Uterus (tissue), 4 donors: ENCODE measurements around the gene PEPD. TPM values are rescaled to one million over a fixed set of nuclear protein-coding genes. Genes with fewer than 3 reads are reported as not detected.

ENCODE experiments used
- DNase-seq, 2 donors: peaks; one replicate each; pipeline ENCODE4 v3.0.0-alpha.2; 2019 to 2020
- H3K27ac ChIP-seq, 2 donors: fragments of 200-600 bp; sonication (generic); 1 replicate in 1 of 2; 2 replicates in 1 of 2; pipeline ENCODE4 v1.5.1; 2016 to 2018
- H3K27me3 ChIP-seq, 2 donors: fragments of 200-600 bp; sonication (generic); one replicate each; pipeline ENCODE4 v1.5.1; 2018 to 2019; ENCODE audit warnings: control low read depth in 1 of 2
- H3K36me3 ChIP-seq, 2 donors: fragments of 200-600 bp; sonication (generic); one replicate each; pipeline ENCODE4 v1.5.1; 2019; ENCODE audit warnings: control low read depth in 1 of 2
- H3K4me1 ChIP-seq, 2 donors: fragments of 200-600 bp; sonication (generic); one replicate each; pipeline ENCODE4 v1.5.1; 2018 to 2019; ENCODE audit warnings: control low read depth in 1 of 2
- H3K4me3 ChIP-seq, 2 donors: fragments of 200-600 bp; sonication (generic); 1 replicate in 1 of 2; 2 replicates in 1 of 2; pipeline ENCODE4 v1.5.1; 2018 to 2019; ENCODE audit warnings: mild to moderate bottlenecking in 1 of 2
- H3K9me3 ChIP-seq, 2 donors: fragments of 200-600 bp; sonication (generic); one replicate each; pipeline ENCODE4 v1.5.1; 2019; ENCODE audit warnings: control low read depth in 1 of 2
- CTCF ChIP-seq, 4 experiments: fragments of 200-600 bp in 2 of 4; fragments of 450-650 bp in 2 of 4; sonication (generic) in 2 of 4; IDR thresholded peaks; one replicate each; pipeline ENCODE4 v1.5.1; 2016 to 2019; ENCODE audit warnings: antibody characterized with exemption in 4 of 4, mild to moderate bottlenecking in 2 of 4, moderate library complexity in 1 of 4
- POLR2A ChIP-seq, 2 donors: fragments of 450-650 bp; IDR thresholded peaks; one replicate each; pipeline ENCODE4 v1.6.1; 2016; ENCODE audit warnings: antibody characterized with exemption in 2 of 2, mild to moderate bottlenecking in 1 of 2, moderate library complexity in 1 of 2
- intact Hi-C: fragments of 100-400 bp; cut with DNase I; formaldehyde crosslinking; loops from one replicate; pipeline ENCODE4 v1.15.1; 2023; ENCODE audit warnings: low total_unique reads
- total RNA-seq, 4 donors: library from RNA; depleted of rRNA in 3 of 4; stranded (reverse); fragments of >200 nt in 3 of 4; gene quantifications; one replicate each; pipeline versions ENCODE4 v1.1.0 to v1.2.4, GENCODE V29; 2014 to 2023
- donor health status: DM: yes; HTN: yes; CAD: no.

Gene PEPD
- total RNA-seq, 4 donors from 2014 or later: 26.1 to 47.0 (median 37.9) TPM

- DNase-seq: no peak
- no peaks in the 10 kb centered on the region for H3K36me3 ChIP-seq
- H3K4me3 ChIP-seq: no peak overlapping the region
- no peak for TF ChIP-seq CTCF (IDR thresholded peaks at IDR 0.05)
- no peak for TF ChIP-seq POLR2A (IDR thresholded peaks at IDR 0.05)
- H3K27me3 ChIP-seq: no peaks in the 10 kb centered on the region
- H3K9me3 ChIP-seq: no peaks in the 10 kb centered on the region
- no peaks in the 10 kb centered on the region for H3K4me1 ChIP-seq
- intact Hi-C loops: no loop called here
- no peak overlapping the region for H3K27ac ChIP-seq
These were observed 11.0 kb downstream of the PEPD start for GRCh38 chr19:33510462-33511194.

DNA sequence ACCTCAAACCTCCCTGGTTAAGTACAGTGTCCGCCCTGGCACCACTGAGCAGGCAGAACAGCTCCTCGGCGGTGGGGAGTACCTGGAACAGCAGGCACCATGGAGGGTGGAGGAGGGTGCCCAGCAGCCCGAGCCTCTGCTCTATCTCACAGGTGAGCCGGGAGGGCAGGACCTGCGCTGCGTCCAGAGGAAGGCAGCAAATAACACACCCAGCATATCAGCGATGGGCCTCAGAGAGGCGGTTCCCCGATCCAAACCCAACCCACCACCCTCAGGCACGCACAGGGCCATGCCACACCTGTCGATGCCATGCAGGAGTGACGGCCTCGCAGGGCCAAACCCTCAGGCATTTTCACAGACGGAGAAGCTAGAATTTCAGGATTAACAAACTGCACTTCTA lies 11.8 kb downstream of the PEPD start:
- Histone ChIP-seq H3K27ac (no peak overlapping the region), H3K36me3 (no peaks in the 10 kb centered on the region)
- intact Hi-C loops: no loop called here

DNA sequence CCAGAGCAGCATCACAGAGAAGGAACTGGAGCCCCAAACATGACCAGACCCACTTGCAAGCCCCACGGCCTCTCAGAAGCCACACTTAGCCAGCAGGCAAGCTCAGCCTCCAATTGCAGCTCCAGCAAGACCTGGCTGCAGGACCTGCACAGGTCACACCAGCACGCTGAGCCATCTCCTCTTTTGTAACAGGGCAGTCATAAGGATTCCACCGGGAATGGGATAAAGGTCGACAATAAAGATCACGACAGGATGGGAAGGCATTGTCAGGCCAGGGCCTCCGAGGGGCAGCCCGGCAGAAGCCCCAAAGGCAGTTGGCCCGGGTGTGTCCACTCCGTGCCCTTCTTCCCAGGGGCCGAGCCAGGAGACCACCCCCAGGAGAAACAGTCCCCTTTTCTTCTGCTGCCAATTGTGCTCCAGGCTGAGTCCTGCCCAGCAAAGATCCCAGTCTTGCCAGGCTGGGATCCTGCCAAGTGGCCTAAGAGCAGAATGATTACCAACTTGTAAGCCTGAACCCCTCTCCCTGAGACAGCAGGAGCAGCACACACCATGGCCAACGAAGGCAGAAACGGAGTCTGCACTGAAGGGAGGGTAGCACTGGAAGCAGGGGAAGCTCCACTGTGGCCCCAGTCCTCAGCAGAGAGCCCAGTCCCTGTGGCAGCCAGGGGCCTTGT lies 12.5 kb downstream of the PEPD start:
- H3K27ac ChIP-seq: no peak overlapping the region
- H3K9me3 ChIP-seq: no peaks in the 10 kb centered on the region
- intact Hi-C loops: no loop called here
- H3K4me3 ChIP-seq: no peak overlapping the region
- TF ChIP-seq CTCF (IDR thresholded peaks at IDR 0.05): no peak
- TF ChIP-seq POLR2A (IDR thresholded peaks at IDR 0.05): no peak
- no peak for DNase-seq
- no peaks in the 10 kb centered on the region for H3K27me3 ChIP-seq
- no peaks in the 10 kb centered on the region for H3K4me1 ChIP-seq
- no peaks in the 10 kb centered on the region for H3K36me3 ChIP-seq

More for the DNA sequence above, 11.8 kb downstream of the PEPD start:
- H3K4me3 ChIP-seq: no peak overlapping the region
- no peaks in the 10 kb centered on the region for H3K27me3 ChIP-seq
- no peak for DNase-seq
- H3K9me3 ChIP-seq: no peaks in the 10 kb centered on the region
- no peaks in the 10 kb centered on the region for H3K4me1 ChIP-seq
- TF ChIP-seq CTCF (IDR thresholded peaks at IDR 0.05): no peak

DNA sequence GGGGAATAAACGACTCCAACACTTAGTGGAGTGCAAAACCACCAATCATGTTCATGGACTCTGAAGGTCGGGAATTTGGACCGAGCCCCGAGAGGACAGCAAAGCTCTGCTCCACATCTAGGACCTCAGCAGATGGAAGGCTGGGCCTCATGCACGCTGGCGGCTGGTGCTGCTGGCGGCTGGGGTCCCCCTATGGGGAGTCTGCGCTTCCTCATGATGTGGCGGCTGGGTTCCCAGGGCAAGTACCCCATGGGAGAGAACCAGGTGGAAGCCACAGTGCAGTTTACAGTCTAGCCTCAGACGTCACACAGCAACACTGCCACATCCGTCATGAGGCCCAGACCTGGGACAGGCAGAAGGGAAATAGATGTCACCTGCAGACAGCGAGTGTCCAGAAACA lies 13.2 kb downstream of the PEPD start:
- Histone ChIP-seq H3K4me3 (no peak overlapping the region), H3K9me3 (no peaks in the 10 kb centered on the region), H3K27ac (no peak overlapping the region), H3K36me3 (no peaks in the 10 kb centered on the region), H3K4me1 (no peaks in the 10 kb centered on the region), H3K27me3 (no peaks in the 10 kb centered on the region)
- intact Hi-C loops: no loop called here
- TF ChIP-seq CTCF (IDR thresholded peaks at IDR 0.05): no peak
- no peak for TF ChIP-seq POLR2A (IDR thresholded peaks at IDR 0.05)
- DNase-seq: no peak

GRCh38 chr19:33508009-33508408 lies 13.6 kb downstream of the PEPD start:
- H3K4me3 ChIP-seq: no peak overlapping the region
- no peaks in the 10 kb centered on the region for H3K36me3 ChIP-seq
- intact Hi-C loops: no loop called here
- no peaks in the 10 kb centered on the region for H3K4me1 ChIP-seq
- no peak for DNase-seq
- H3K27ac ChIP-seq: no peak overlapping the region
- H3K9me3 ChIP-seq: no peaks in the 10 kb centered on the region
- TF ChIP-seq POLR2A (IDR thresholded peaks at IDR 0.05) (no peak), CTCF (IDR thresholded peaks at IDR 0.05) (no peak)
- H3K27me3 ChIP-seq: no peaks in the 10 kb centered on the region
